CD4-positive, alpha-beta T cell (primary cell): ENCODE results near the gene C2orf76. TPM values are rescaled to one million over a fixed set of nuclear protein-coding genes. Genes with fewer than 3 reads are reported as not detected.

Experiments
- ATAC-seq: fragments of 200-7000 bp; cut with Tn5 transposase; one replicate; pipeline ENCODE4 v1.10.0; 2022; ENCODE audit warnings: mild to moderate bottlenecking; ENCODE audit not compliant: poor library complexity
- CTCF ChIA-PET: fragments of 350-600 bp; sonication (Branson Sonifier 250); formaldehyde crosslinking; loops from one replicate; lab custom pipeline; 2021; ENCODE audit warnings: antibody characterized with exemption, inconsistent platforms; lab: Charles Lee
- POLR2A ChIA-PET: fragments of 350-600 bp; sonication (Branson Sonifier 250); formaldehyde crosslinking; loops from one replicate; lab custom pipeline; 2021; ENCODE audit warnings: antibody characterized with exemption, inconsistent platforms; lab: Charles Lee
- DNase-seq, 14 experiments: peaks; one replicate each; pipeline ENCODE4 v3.0.0-alpha.2; 2013 to 2020; ENCODE audit warnings: mixed read lengths in 2 of 14
- H3K27ac ChIP-seq, 2 donors: one replicate each; pipeline versions ENCODE4 v1.5.1 to v1.7.0; 2013; ENCODE audit warnings: low read length in 2 of 2, low read depth in 1 of 2, mild to moderate bottlenecking in 1 of 2
- H3K27me3 ChIP-seq, 2 experiments: 1 replicate in 1 of 2; 2 replicates in 1 of 2; pipeline versions ENCODE4 v1.6.1 to v1.7.0; 2013; ENCODE audit warnings: low read length in 2 of 2, control low read depth in 1 of 2, mild to moderate bottlenecking in 1 of 2, moderate library complexity in 1 of 2; ENCODE audit not compliant: insufficient read depth in 2 of 2, control insufficient read depth in 1 of 2
- H3K36me3 ChIP-seq: one replicate; pipeline ENCODE4 v1.6.1; 2013; ENCODE audit warnings: low read length, control low read depth; ENCODE audit not compliant: insufficient read depth
- H3K4me1 ChIP-seq: one replicate; pipeline ENCODE4 v1.6.1; 2013; ENCODE audit warnings: low read length, control low read depth; ENCODE audit not compliant: insufficient read depth
- H3K4me3 ChIP-seq: one replicate; pipeline ENCODE4 v1.5.1; 2013; ENCODE audit warnings: mild to moderate bottlenecking, low read length, moderate library complexity
- H3K9me3 ChIP-seq, 2 experiments: 1 replicate in 1 of 2; 2 replicates in 1 of 2; pipeline versions ENCODE4 v1.6.1 to v1.7.0; 2013; ENCODE audit warnings: low read length in 2 of 2, mild to moderate bottlenecking in 2 of 2, control low read depth in 1 of 2, moderate library complexity in 1 of 2; ENCODE audit not compliant: control insufficient read depth in 1 of 2, insufficient read depth in 1 of 2
- H3K27ac Mint-ChIP-seq: one replicate; pipeline ENCODE4 v1.8.0; 2020; ENCODE audit warnings: mixed read lengths
- H3K27me3 Mint-ChIP-seq: one replicate; pipeline ENCODE4 v1.8.0; 2021; ENCODE audit warnings: mixed read lengths
- H3K36me3 Mint-ChIP-seq: one replicate; pipeline ENCODE4 v1.8.0; 2021; ENCODE audit warnings: low read depth, mixed read lengths
- H3K4me1 Mint-ChIP-seq: one replicate; pipeline ENCODE4 v1.8.0; 2021; ENCODE audit warnings: low read depth, mixed read lengths
- H3K4me3 Mint-ChIP-seq: one replicate; pipeline ENCODE4 v1.8.0; 2020; ENCODE audit warnings: mild to moderate bottlenecking, mixed read lengths
- H3K9me3 Mint-ChIP-seq: one replicate; pipeline ENCODE4 v1.8.0; 2020; ENCODE audit warnings: mixed read lengths
- CTCF ChIP-seq: fragments of 200-600 bp; IDR thresholded peaks from one replicate; pipeline ENCODE4 v1.8.0; 2022; ENCODE audit warnings: antibody characterized with exemption, mild to moderate bottlenecking
- intact Hi-C, 2 experiments: fragments of 100-400 bp; cut with DNase I in 1 of 2; cut with micrococcal nuclease in 1 of 2; formaldehyde crosslinking; loops; one replicate each; pipeline versions ENCODE4 v1.15.1 to v1.9.0; 2023 to 2025; cut with DNase I, micrococcal nuclease
- total RNA-seq, 174 experiments: library from RNA in 2 of 174; stranded (reverse) in 2 of 174; gene quantifications; one replicate each; pipeline ENCODE4 v1.2.3 and lab custom pipeline; 2021 to 2026

C2orf76 gene
- total RNA-seq, 2 experiments from 2014 or later = 2.8 to 4.5 TPM

DNA sequence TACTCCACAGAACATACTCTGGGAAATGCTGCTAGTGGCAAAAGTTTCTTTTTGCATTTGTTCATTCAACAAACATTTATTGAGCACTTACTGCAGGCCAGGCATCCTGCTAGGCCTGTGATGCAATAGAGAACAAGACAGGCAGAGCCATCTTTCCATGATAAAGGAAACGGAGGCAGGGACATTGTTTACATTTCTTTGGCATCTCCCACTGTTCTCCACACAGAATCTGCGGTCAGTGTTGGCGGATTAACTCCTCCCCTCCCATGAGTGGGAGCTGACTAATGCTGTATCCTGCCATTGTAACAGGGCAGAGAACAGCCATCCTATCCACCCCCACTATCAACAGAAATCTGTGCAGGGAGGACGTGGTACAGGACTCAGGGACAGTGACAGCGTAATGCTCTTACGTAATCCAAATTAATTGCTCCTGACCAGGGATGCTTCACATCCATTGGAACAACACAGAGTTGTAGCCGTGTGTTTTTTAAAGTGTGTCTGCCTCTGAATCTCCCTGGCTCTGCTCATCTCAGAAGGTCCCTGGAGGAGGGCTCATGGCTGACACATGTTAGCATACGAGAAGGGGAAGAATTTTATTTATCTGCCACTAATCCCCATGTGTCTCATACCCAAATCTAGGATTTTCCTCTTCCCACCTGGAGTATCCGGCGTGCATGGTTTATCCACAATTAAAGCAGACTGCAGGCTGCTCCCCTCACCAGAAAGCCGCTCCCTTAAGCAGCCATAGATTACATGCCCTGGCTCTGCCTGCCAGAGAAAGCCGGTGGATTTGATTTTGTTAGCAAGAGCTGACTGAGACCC lies 110.7 kb downstream of the C2orf76 start:
- Histone ChIP-seq H3K27ac (no peak overlapping the region), H3K9me3 (no peaks in the 10 kb centered on the region), H3K4me1 (no peaks in the 10 kb centered on the region), H3K27me3 (no peaks in the 10 kb centered on the region), H3K4me3 (no peak overlapping the region), H3K36me3 (no peaks in the 10 kb centered on the region)
- H3K27me3 Mint-ChIP-seq = no peaks in the 10 kb centered on the region
- intact Hi-C loops = no loop called here
- TF ChIP-seq CTCF = no peak
- H3K36me3 Mint-ChIP-seq = no peaks in the 10 kb centered on the region
- no peak for DNase-seq
- CTCF ChIA-PET = no interaction called here
- no peak overlapping the region for H3K4me3 Mint-ChIP-seq
- H3K9me3 Mint-ChIP-seq = no peaks in the 10 kb centered on the region
- H3K27ac Mint-ChIP-seq = no peak overlapping the region
- POLR2A ChIA-PET = no interaction called here
- no peak for ATAC-seq
- H3K4me1 Mint-ChIP-seq = no peaks in the 10 kb centered on the region

- Histone ChIP-seq H3K4me1 (no peaks in the 10 kb centered on the region), H3K27ac (no peak overlapping the region), H3K9me3 (no peaks in the 10 kb centered on the region), H3K36me3 (no peaks in the 10 kb centered on the region), H3K4me3 (no peak overlapping the region), H3K27me3 (peaks cover 0 to 3% of the 10 kb centered on the region in 2 experiments)
- Mint-ChIP-seq H3K27me3 (no peaks in the 10 kb centered on the region), H3K36me3 (no peaks in the 10 kb centered on the region), H3K27ac (no peak overlapping the region), H3K9me3 (no peaks in the 10 kb centered on the region), H3K4me1 (no peaks in the 10 kb centered on the region), H3K4me3 (no peak overlapping the region)
- no peak for DNase-seq
- intact Hi-C loops = no loop called here
- ChIA-PET POLR2A (no interaction called here), CTCF (no interaction called here)
- no peak for ATAC-seq
- TF ChIP-seq CTCF = no peak
Measured at GRCh38 chr2:119254601-119255080, 112.0 kb downstream of the C2orf76 start.

DNA sequence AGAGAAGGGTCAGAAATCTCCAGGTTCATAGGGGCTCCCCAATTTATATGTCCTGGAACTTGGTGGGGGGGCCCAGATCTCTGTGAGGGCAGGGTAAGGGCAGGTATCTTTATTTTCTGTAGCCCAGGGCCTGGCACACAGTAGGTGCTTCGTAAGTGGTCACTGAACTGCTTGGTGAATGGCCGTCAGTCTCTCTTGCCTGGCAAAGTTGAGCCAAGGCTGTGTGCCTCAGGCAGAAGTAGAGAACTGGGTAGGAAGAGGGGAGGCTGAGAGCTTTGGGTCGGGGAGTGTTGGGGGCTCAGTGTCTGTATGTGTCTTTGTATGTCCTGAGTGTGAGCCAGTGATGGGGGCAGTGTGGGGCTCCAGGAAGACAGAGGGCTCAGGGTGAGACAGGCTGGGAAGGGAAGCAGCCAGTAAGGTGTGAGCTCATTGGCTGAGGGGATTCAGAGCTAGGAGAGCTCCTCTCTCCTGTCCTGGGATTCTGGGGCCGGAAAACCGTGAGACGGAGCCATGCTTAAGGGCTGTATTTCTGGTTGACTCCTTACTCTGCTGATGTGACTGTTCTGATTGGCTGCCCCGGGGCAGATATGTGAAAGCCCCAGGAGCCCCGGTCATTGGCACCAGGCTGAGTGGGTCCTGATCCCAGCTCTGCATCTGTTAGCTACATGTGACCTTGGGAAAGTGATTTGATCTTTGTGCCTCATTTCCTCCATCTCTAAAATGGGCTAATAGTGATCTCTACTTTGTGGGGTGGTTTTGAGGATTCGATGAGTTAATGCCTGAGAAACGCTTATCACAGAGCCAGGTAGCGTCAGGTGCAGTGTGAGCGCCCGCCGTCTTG lies 112.7 kb downstream of the C2orf76 start:
- POLR2A ChIA-PET = no interaction called here

More for the DNA sequence above, 112.7 kb downstream of the C2orf76 start:
- no peak for TF ChIP-seq CTCF
- Histone ChIP-seq H3K4me3 (no peak overlapping the region), H3K27me3 (peaks cover 0 to 3% of the 10 kb centered on the region in 2 experiments), H3K9me3 (no peaks in the 10 kb centered on the region), H3K27ac (no peak overlapping the region), H3K4me1 (no peaks in the 10 kb centered on the region), H3K36me3 (no peaks in the 10 kb centered on the region)
- no peak for DNase-seq
- no peaks in the 10 kb centered on the region for H3K36me3 Mint-ChIP-seq
- CTCF ChIA-PET = no interaction called here
- no peak overlapping the region for H3K27ac Mint-ChIP-seq
- intact Hi-C loops = no loop called here
- H3K27me3 Mint-ChIP-seq = no peaks in the 10 kb centered on the region
- no peak for ATAC-seq
- no peaks in the 10 kb centered on the region for H3K4me1 Mint-ChIP-seq
- no peaks in the 10 kb centered on the region for H3K9me3 Mint-ChIP-seq
- H3K4me3 Mint-ChIP-seq = no peak overlapping the region
